ENCODE data around the gene AZGP1.

The AZGP1 gene

DNA sequence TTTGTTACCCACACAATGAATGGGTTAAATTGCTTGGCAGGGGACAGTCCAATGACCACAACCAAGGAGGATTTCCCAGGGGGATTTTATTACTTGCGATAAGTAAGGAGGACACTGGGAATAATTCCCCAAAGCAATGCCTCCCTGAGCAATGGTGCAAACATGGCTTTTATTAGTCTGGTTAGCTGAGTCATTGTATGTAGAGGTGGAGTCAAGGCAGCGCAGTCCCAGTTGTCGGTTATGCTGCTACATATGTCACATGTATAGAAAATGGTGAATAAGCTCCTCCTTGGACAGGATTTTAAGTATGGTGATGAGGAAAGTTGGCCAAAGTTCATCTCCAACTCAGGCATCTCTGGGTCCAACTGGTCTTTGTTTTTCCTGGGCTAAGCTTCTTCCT lies 52.6 kb downstream of the AZGP1 start:
- TF ChIP-seq, protein P1, sequence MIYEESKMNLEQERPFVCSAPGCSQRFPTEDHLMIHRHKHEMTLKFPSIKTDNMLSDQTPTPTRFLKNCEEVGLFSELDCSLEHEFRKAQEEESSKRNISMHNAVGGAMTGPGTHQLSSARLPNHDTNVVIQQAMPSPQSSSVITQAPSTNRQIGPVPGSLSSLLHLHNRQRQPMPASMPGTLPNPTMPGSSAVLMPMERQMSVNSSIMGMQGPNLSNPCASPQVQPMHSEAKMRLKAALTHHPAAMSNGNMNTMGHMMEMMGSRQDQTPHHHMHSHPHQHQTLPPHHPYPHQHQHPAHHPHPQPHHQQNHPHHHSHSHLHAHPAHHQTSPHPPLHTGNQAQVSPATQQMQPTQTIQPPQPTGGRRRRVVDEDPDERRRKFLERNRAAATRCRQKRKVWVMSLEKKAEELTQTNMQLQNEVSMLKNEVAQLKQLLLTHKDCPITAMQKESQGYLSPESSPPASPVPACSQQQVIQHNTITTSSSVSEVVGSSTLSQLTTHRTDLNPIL (CRISPR knock-in tag; IDR thresholded peaks at IDR 0.05; ENCODE audit: low read depth) = no peak
- no peak for TF ChIP-seq ESRRG (CRISPR knock-in tag; IDR thresholded peaks at IDR 0.05)
- TF ChIP-seq, protein P2, sequence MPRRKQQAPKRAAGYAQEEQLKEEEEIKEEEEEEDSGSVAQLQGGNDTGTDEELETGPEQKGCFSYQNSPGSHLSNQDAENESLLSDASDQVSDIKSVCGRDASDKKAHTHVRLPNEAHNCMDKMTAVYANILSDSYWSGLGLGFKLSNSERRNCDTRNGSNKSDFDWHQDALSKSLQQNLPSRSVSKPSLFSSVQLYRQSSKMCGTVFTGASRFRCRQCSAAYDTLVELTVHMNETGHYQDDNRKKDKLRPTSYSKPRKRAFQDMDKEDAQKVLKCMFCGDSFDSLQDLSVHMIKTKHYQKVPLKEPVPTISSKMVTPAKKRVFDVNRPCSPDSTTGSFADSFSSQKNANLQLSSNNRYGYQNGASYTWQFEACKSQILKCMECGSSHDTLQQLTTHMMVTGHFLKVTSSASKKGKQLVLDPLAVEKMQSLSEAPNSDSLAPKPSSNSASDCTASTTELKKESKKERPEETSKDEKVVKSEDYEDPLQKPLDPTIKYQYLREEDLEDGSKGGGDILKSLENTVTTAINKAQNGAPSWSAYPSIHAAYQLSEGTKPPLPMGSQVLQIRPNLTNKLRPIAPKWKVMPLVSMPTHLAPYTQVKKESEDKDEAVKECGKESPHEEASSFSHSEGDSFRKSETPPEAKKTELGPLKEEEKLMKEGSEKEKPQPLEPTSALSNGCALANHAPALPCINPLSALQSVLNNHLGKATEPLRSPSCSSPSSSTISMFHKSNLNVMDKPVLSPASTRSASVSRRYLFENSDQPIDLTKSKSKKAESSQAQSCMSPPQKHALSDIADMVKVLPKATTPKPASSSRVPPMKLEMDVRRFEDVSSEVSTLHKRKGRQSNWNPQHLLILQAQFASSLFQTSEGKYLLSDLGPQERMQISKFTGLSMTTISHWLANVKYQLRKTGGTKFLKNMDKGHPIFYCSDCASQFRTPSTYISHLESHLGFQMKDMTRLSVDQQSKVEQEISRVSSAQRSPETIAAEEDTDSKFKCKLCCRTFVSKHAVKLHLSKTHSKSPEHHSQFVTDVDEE (CRISPR knock-in tag; IDR thresholded peaks at IDR 0.05) = no peak
- TF ChIP-seq ZC3H10 (CRISPR knock-in tag; IDR thresholded peaks at IDR 0.05) = no peak
- TF ChIP-seq TCF4 (CRISPR knock-in tag; IDR thresholded peaks at IDR 0.05; ENCODE audit: borderline replicate concordance) = no peak
- TF ChIP-seq, protein P3, sequence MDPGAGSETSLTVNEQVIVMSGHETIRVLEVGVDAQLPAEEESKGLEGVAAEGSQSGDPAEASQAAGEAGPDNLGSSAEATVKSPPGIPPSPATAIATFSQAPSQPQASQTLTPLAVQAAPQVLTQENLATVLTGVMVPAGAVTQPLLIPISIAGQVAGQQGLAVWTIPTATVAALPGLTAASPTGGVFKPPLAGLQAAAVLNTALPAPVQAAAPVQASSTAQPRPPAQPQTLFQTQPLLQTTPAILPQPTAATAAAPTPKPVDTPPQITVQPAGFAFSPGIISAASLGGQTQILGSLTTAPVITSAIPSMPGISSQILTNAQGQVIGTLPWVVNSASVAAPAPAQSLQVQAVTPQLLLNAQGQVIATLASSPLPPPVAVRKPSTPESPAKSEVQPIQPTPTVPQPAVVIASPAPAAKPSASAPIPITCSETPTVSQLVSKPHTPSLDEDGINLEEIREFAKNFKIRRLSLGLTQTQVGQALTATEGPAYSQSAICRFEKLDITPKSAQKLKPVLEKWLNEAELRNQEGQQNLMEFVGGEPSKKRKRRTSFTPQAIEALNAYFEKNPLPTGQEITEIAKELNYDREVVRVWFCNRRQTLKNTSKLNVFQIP (CRISPR knock-in tag; IDR thresholded peaks at IDR 0.05; ENCODE audit: borderline replicate concordance, low read depth) = no peak
- no peak for TF ChIP-seq SNAI2 (CRISPR knock-in tag; IDR thresholded peaks at IDR 0.05)
- TF ChIP-seq TOX (CRISPR knock-in tag; IDR thresholded peaks at IDR 0.05; ENCODE audit: borderline replicate concordance) = no peak
- TF ChIP-seq ZNF70 (CRISPR knock-in tag; IDR thresholded peaks at IDR 0.05) = no peak
- TF ChIP-seq GLIS3 (CRISPR knock-in tag; IDR thresholded peaks at IDR 0.05) = no peak
- TF ChIP-seq OSR1 (CRISPR knock-in tag; IDR thresholded peaks at IDR 0.05) = no peak
- no peak for ATAC-seq

DNA sequence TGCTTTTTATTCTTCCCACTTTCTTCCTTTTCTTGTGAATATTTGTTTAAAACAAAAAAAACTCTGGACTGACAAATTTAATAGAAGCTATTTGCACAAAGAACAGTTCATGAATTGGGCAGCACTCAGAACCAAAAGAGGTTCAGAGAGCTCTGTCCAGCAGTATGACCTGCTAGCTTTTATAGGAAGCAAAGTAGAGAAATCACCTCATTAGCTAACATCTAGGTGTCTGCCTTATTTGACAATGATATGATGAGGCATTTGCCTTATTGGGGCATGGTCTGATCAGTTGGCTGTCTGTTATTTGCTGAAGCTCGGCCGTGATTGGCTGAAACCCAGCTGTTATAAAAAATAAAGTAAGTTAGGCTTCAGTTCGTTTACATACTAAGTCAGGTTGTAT lies 55.7 kb downstream of the AZGP1 start:
- no peak for ATAC-seq
- TF ChIP-seq, protein P3 (CRISPR knock-in tag; IDR thresholded peaks at IDR 0.05; ENCODE audit: borderline replicate concordance, low read depth) = no peak
- TF ChIP-seq, protein P1 (CRISPR knock-in tag; IDR thresholded peaks at IDR 0.05; ENCODE audit: low read depth) = no peak
- TF ChIP-seq ARNTL (CRISPR knock-in tag; IDR thresholded peaks at IDR 0.05; ENCODE audit: borderline replicate concordance, low read depth) = no peak
- no peak for TF ChIP-seq SNAI2 (CRISPR knock-in tag; IDR thresholded peaks at IDR 0.05)
- TF ChIP-seq TCF4 (CRISPR knock-in tag; IDR thresholded peaks at IDR 0.05; ENCODE audit: borderline replicate concordance) = no peak
- no peak for TF ChIP-seq ZC3H10 (CRISPR knock-in tag; IDR thresholded peaks at IDR 0.05)
- TF ChIP-seq ZNF8 (CRISPR knock-in tag; IDR thresholded peaks at IDR 0.05) = no peak
- no peak for TF ChIP-seq CSDC2 (CRISPR knock-in tag; IDR thresholded peaks at IDR 0.05)
- no peak for TF ChIP-seq ESRRG (CRISPR knock-in tag; IDR thresholded peaks at IDR 0.05)
- TF ChIP-seq RARB (CRISPR knock-in tag; IDR thresholded peaks at IDR 0.05) = no peak
- no peak for TF ChIP-seq OSR1 (CRISPR knock-in tag; IDR thresholded peaks at IDR 0.05)
- no peak for TF ChIP-seq GLIS3 (CRISPR knock-in tag; IDR thresholded peaks at IDR 0.05)
- TF ChIP-seq PPARA (CRISPR knock-in tag; IDR thresholded peaks at IDR 0.05; ENCODE audit: borderline replicate concordance) = no peak
- TF ChIP-seq ZNF565 (CRISPR knock-in tag; conservative IDR thresholded peaks at IDR 0.05; ENCODE audit: low read depth) = no peak
- no peak for TF ChIP-seq ZFP30 (CRISPR knock-in tag; IDR thresholded peaks at IDR 0.05)
- no peak for TF ChIP-seq ZFP3 (CRISPR knock-in tag; IDR thresholded peaks at IDR 0.05)
- TF ChIP-seq, protein P2 (CRISPR knock-in tag; IDR thresholded peaks at IDR 0.05) = no peak
- TF ChIP-seq, protein P4, sequence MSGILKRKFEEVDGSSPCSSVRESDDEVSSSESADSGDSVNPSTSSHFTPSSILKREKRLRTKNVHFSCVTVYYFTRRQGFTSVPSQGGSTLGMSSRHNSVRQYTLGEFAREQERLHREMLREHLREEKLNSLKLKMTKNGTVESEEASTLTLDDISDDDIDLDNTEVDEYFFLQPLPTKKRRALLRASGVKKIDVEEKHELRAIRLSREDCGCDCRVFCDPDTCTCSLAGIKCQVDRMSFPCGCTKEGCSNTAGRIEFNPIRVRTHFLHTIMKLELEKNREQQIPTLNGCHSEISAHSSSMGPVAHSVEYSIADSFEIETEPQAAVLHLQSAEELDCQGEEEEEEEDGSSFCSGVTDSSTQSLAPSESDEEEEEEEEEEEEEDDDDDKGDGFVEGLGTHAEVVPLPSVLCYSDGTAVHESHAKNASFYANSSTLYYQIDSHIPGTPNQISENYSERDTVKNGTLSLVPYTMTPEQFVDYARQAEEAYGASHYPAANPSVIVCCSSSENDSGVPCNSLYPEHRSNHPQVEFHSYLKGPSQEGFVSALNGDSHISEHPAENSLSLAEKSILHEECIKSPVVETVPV (CRISPR knock-in tag; IDR thresholded peaks at IDR 0.05) = no peak
- TF ChIP-seq ZNF70 (CRISPR knock-in tag; IDR thresholded peaks at IDR 0.05) = no peak
